HCT116 (cell line): ENCODE results near the gene ADARB2. TPM values are rescaled to one million over a fixed set of nuclear protein-coding genes. Genes with fewer than 3 reads are reported as not detected.

Experiments used
- ATAC-seq: fragments of 200-7000 bp; cut with Tn5 transposase; 2 replicates; pipeline ENCODE4 v1.9.1; 2020; ENCODE audit warnings: mild to moderate bottlenecking, moderate library complexity
- BruUV-seq: library from RNA; stranded (reverse); fragments of 400-500 nt; replicated peaks from 2 replicates; lab custom pipeline; 2021; lab: Mats Ljungman, UMichigan
- CTCF ChIA-PET: fragments of 300-600 bp; sonication (Branson Sonifier 250); formaldehyde crosslinking; loops from one replicate; lab custom pipeline; 2021; ENCODE audit warnings: antibody characterized with exemption; lab: Charles Lee
- POLR2A ChIA-PET: fragments of 300-600, 350-600 bp; sonication (Branson Sonifier 250); formaldehyde crosslinking; loops from one replicate; lab custom pipeline; 2021; ENCODE audit warnings: antibody characterized with exemption; lab: Charles Lee
- RAD21 ChIA-PET, 2 experiments: fragments of 300-600 bp; sonication (Branson Sonifier 250); formaldehyde crosslinking; loops; one replicate each; lab custom pipeline; 2023; ENCODE audit warnings: low total read pairs in 2 of 2; ENCODE audit not compliant: uncharacterized antibody in 2 of 2, unreplicated experiment in 2 of 2, low non-redundant PET in 1 of 2; lab: Charles Lee
- DNase-seq: peaks from one replicate; pipeline ENCODE4 v3.0.0-alpha.2; 2010; ENCODE audit warnings: low read depth, low spot score
- H2AFZ ChIP-seq: fragments of 200-600 bp; shearing (Covaris generic), sonication (generic); 2 replicates; pipeline ENCODE4 v1.6.1; 2017; ENCODE audit warnings: low read depth, mixed run types, mixed read lengths, antibody characterized with exemption, low read length; ENCODE audit not compliant: poor library complexity, severe bottlenecking
- H3K27ac ChIP-seq: 2 replicates; pipeline ENCODE4 v1.5.1; 2012; ENCODE audit warnings: low read depth, low read length
- H3K27me3 ChIP-seq: fragments of 200-600 bp; sonication (generic); 2 replicates; pipeline ENCODE4 v1.6.1; 2016; ENCODE audit warnings: mixed run types, low read length, mixed read lengths; ENCODE audit not compliant: insufficient read depth
- H3K36me3 ChIP-seq, 2 experiments: fragments of 200-500 bp in 1 of 2; fragments of 200-600 bp in 1 of 2; sonication (Bioruptor generic) in 1 of 2; sonication (generic) in 1 of 2; 2 replicates each; pipeline versions ENCODE4 v1.5.1 to v1.6.1; 2014 to 2016; ENCODE audit warnings: low read length in 2 of 2, inconsistent platforms in 1 of 2, mixed read lengths in 1 of 2, mixed run types in 1 of 2; ENCODE audit not compliant: insufficient read depth in 2 of 2, control insufficient read depth in 1 of 2
- H3K4me1 ChIP-seq, 2 experiments: fragments of 200-600 bp in 1 of 2; sonication (generic) in 1 of 2; 2 replicates each; pipeline versions ENCODE4 v1.5.1 to v1.6.1; 2012 to 2017; ENCODE audit warnings: low read length in 2 of 2, inconsistent platforms in 1 of 2, mild to moderate bottlenecking in 1 of 2, mixed read lengths in 1 of 2, mixed run types in 1 of 2, moderate library complexity in 1 of 2; ENCODE audit not compliant: insufficient read depth in 2 of 2, control insufficient read depth in 1 of 2
- H3K4me2 ChIP-seq: fragments of 200-600 bp; sonication (generic); 2 replicates; pipeline ENCODE4 v1.6.1; 2017; ENCODE audit warnings: mixed run types, low read length, mixed read lengths
- H3K4me3 ChIP-seq, 2 experiments: fragments of 200-600 bp in 1 of 2; sonication (generic) in 1 of 2; replicated peaks in 1 of 2; 2 replicates each; pipeline ENCODE4 v1.5.1; 2011 to 2016; ENCODE audit warnings: low read length in 2 of 2, control low read depth in 1 of 2, low read depth in 1 of 2, mild to moderate bottlenecking in 1 of 2, mixed read lengths in 1 of 2, mixed run types in 1 of 2
- H3K79me2 ChIP-seq: fragments of 200-600 bp; sonication (generic); 2 replicates; pipeline ENCODE4 v1.6.1; 2017; ENCODE audit warnings: mild to moderate bottlenecking, mixed run types, low read length, moderate library complexity, mixed read lengths; ENCODE audit not compliant: insufficient read depth
- H3K9ac ChIP-seq: fragments of 200-600 bp; sonication (generic); 2 replicates; pipeline ENCODE4 v1.6.1; 2016; ENCODE audit warnings: low read length, mixed read lengths
- H3K9me2 ChIP-seq: fragments of 200-600 bp; sonication (generic), shearing (Covaris generic); 2 replicates; pipeline ENCODE4 v1.6.1; 2017; ENCODE audit warnings: mixed run types, mild to moderate bottlenecking, moderate library complexity; ENCODE audit not compliant: insufficient read depth
- H3K9me3 ChIP-seq, 2 experiments: fragments of 200-500 bp in 1 of 2; fragments of 200-600 bp in 1 of 2; sonication (Bioruptor generic) in 1 of 2; sonication (generic) in 1 of 2; 2 replicates each; pipeline ENCODE4 v1.6.1; 2014 to 2017; ENCODE audit warnings: low read length in 2 of 2, mixed read lengths in 2 of 2, inconsistent platforms in 1 of 2, low read depth in 1 of 2, mild to moderate bottlenecking in 1 of 2, mixed run types in 1 of 2, moderate library complexity in 1 of 2; ENCODE audit not compliant: control insufficient read depth in 1 of 2, insufficient read depth in 1 of 2
- H4K20me1 ChIP-seq: fragments of 200-600 bp; sonication (generic), shearing (Covaris generic); 2 replicates; pipeline ENCODE4 v1.6.1; 2017; ENCODE audit warnings: mixed run types, mild to moderate bottlenecking, moderate library complexity; ENCODE audit not compliant: insufficient read depth
- CBX3 ChIP-seq: IDR thresholded peaks from 2 replicates; pipeline ENCODE4 v1.6.1; 2012; ENCODE audit warnings: low read depth
- CEBPB ChIP-seq: IDR thresholded peaks from 2 replicates; pipeline ENCODE4 v1.6.1; 2012; ENCODE audit warnings: low read depth
- EGR1 ChIP-seq: IDR thresholded peaks from 2 replicates; pipeline ENCODE4 v1.6.1; 2012; ENCODE audit warnings: low read depth
- ELF1 ChIP-seq: IDR thresholded peaks from 2 replicates; pipeline ENCODE4 v1.6.1; 2012; ENCODE audit warnings: low read depth, borderline replicate concordance
- EZH2phosphoT487 ChIP-seq: fragments of 200-600 bp; IDR thresholded peaks from 2 replicates; pipeline ENCODE4 v1.6.1; 2018; ENCODE audit warnings: antibody characterized with exemption, borderline replicate concordance
- FOSL1 ChIP-seq: IDR thresholded peaks from 2 replicates; pipeline ENCODE4 v1.6.1; 2012; ENCODE audit warnings: low read depth
- JUND ChIP-seq: IDR thresholded peaks from 2 replicates; pipeline ENCODE4 v1.6.1; 2012
- POLR2A ChIP-seq: IDR thresholded peaks from 2 replicates; pipeline ENCODE4 v1.7.0; 2011; ENCODE audit warnings: borderline replicate concordance; ENCODE audit not compliant: insufficient read depth, insufficient read length; ENCODE audit errors: extremely low read depth
- POLR2AphosphoS5 ChIP-seq: IDR thresholded peaks from 2 replicates; pipeline ENCODE4 v1.6.1; 2011; ENCODE audit warnings: mild to moderate bottlenecking, low read depth, low read length, moderate library complexity
- RAD21 ChIP-seq: IDR thresholded peaks from 2 replicates; pipeline ENCODE4 v1.6.1; 2012; ENCODE audit warnings: low read depth, mild to moderate bottlenecking
- SP1 ChIP-seq: IDR thresholded peaks from 2 replicates; pipeline ENCODE4 v1.6.1; 2012; ENCODE audit warnings: low read depth
- SRF ChIP-seq: IDR thresholded peaks from 2 replicates; pipeline ENCODE4 v1.6.1; 2012; ENCODE audit warnings: low read depth
- YY1 ChIP-seq: IDR thresholded peaks from 2 replicates; pipeline ENCODE4 v1.6.1; 2011; ENCODE audit warnings: low read length, low read depth, moderate library complexity, mild to moderate bottlenecking; ENCODE audit not compliant: insufficient replicate concordance; ENCODE audit errors: extremely low read depth
- ZFX ChIP-seq: fragments of 450-650 bp; IDR thresholded peaks from 2 replicates; pipeline ENCODE4 v1.6.1; 2017
- ZNF274 ChIP-seq: fragments of 200-500 bp; sonication (Bioruptor generic); IDR thresholded peaks from 2 replicates; pipeline ENCODE4 v1.6.1; 2014; ENCODE audit warnings: mild to moderate bottlenecking, low read depth, low read length, inconsistent platforms
- intact Hi-C: fragments of 100-400 bp; cut with micrococcal nuclease; formaldehyde crosslinking; loops from 2 replicates; pipeline ENCODE4 v1.10.0; 2022
- total RNA-seq: library from RNA; stranded (reverse); gene quantifications from one replicate; pipeline ENCODE4 v1.2.1, GENCODE V29; 2021; ENCODE audit not compliant: unreplicated experiment
- TF ChIP-seq, protein P1 (sequence below): IDR thresholded peaks from 2 replicates; pipeline ENCODE4 v1.6.1; 2012
- TF ChIP-seq, protein P2 (sequence below): IDR thresholded peaks from 2 replicates; pipeline ENCODE4 v1.6.1; 2012; ENCODE audit warnings: low read depth
- TF ChIP-seq, protein P3 (sequence below): IDR thresholded peaks from 2 replicates; pipeline ENCODE4 v1.6.1; 2011; ENCODE audit warnings: mild to moderate bottlenecking, low read length, moderate library complexity; ENCODE audit not compliant: insufficient replicate concordance; ENCODE audit errors: extremely low read depth

Gene ADARB2
- total RNA-seq, 1 experiment from 2014 or later = not detected

DNA sequence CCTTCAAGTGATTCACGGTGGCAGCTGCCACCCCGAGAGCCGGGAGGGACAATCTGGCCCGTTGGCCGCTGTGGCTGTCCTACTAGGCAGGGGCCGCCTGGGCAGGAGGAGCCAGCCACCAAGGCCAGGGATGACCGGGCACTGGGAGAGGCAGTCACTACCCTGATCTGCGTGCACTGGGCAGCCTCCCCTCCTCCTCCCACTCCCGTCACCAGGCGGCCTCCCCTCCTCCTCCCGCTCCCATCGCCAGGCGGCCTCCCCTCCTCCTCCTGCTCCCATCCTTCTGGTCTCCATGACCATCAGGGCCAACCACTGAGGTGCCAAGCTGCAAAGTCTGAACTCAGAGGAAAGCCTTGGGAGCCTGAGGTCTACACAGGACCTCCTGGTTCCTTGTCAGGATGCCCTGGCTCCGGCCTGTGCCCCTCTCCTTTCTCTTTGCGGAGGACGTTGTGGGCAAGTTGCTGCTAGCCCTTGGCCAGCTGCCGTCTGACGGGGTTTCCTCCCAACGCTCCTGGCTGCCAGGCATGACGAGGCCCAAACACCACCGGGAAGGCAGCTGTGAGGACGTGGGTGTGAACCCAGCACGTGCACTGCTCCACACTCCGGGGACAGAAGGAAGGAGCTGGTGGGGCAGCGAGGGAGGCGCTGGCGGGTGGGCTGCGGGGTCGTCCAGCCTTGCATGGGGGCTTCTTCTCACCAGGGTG lies 550.0 kb downstream of the ADARB2 start:
- Histone ChIP-seq H3K9me2 (no peaks in the 10 kb centered on the region), H3K79me2 (no peaks in the 10 kb centered on the region), H3K27me3 (peaks cover 40% of the 10 kb centered on the region; the same call in 1 of the 2 replicates), H2AFZ (no peak overlapping the region), H4K20me1 (no peaks in the 10 kb centered on the region), H3K9ac (no peak overlapping the region), H3K4me3 (no peak overlapping the region), H3K36me3 (no peaks in the 10 kb centered on the region), H3K4me2 (no peak overlapping the region), H3K4me1 (no peaks in the 10 kb centered on the region), H3K27ac (no peak overlapping the region), H3K9me3 (no peaks in the 10 kb centered on the region)
- ChIA-PET POLR2A (no interaction called here), RAD21 (no interaction called here), CTCF (no interaction called here)
- ATAC-seq (no peak), DNase-seq (no peak)
- BruUV-seq = no TSS peak
- intact Hi-C loops = no loop called here
- TF ChIP-seq EGR1 (no peak), JUND (no peak), FOSL1 (no peak), SP1 (no peak), CEBPB (no peak), ZFX (no peak), POLR2A (no peak), SRF (no peak), EZH2phosphoT487 (no peak), ELF1 (no peak), RAD21 (no peak), YY1 (no peak), CBX3 (no peak), POLR2AphosphoS5 (no peak), ZNF274 (no peak)
- TF ChIP-seq, protein P1, sequence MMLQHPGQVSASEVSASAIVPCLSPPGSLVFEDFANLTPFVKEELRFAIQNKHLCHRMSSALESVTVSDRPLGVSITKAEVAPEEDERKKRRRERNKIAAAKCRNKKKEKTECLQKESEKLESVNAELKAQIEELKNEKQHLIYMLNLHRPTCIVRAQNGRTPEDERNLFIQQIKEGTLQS = no peak
- TF ChIP-seq, protein P2, sequence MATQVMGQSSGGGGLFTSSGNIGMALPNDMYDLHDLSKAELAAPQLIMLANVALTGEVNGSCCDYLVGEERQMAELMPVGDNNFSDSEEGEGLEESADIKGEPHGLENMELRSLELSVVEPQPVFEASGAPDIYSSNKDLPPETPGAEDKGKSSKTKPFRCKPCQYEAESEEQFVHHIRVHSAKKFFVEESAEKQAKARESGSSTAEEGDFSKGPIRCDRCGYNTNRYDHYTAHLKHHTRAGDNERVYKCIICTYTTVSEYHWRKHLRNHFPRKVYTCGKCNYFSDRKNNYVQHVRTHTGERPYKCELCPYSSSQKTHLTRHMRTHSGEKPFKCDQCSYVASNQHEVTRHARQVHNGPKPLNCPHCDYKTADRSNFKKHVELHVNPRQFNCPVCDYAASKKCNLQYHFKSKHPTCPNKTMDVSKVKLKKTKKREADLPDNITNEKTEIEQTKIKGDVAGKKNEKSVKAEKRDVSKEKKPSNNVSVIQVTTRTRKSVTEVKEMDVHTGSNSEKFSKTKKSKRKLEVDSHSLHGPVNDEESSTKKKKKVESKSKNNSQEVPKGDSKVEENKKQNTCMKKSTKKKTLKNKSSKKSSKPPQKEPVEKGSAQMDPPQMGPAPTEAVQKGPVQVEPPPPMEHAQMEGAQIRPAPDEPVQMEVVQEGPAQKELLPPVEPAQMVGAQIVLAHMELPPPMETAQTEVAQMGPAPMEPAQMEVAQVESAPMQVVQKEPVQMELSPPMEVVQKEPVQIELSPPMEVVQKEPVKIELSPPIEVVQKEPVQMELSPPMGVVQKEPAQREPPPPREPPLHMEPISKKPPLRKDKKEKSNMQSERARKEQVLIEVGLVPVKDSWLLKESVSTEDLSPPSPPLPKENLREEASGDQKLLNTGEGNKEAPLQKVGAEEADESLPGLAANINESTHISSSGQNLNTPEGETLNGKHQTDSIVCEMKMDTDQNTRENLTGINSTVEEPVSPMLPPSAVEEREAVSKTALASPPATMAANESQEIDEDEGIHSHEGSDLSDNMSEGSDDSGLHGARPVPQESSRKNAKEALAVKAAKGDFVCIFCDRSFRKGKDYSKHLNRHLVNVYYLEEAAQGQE = no peak
- TF ChIP-seq, protein P3, sequence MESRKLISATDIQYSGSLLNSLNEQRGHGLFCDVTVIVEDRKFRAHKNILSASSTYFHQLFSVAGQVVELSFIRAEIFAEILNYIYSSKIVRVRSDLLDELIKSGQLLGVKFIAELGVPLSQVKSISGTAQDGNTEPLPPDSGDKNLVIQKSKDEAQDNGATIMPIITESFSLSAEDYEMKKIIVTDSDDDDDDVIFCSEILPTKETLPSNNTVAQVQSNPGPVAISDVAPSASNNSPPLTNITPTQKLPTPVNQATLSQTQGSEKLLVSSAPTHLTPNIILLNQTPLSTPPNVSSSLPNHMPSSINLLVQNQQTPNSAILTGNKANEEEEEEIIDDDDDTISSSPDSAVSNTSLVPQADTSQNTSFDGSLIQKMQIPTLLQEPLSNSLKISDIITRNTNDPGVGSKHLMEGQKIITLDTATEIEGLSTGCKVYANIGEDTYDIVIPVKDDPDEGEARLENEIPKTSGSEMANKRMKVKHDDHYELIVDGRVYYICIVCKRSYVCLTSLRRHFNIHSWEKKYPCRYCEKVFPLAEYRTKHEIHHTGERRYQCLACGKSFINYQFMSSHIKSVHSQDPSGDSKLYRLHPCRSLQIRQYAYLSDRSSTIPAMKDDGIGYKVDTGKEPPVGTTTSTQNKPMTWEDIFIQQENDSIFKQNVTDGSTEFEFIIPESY = no peak
